Mesenchymal stem cell (in vitro differentiated cells and primary cell): ENCODE data around the gene PTPRN2.
A peak's percentile ranks its signal among the peaks of the same experiment; 100 is the strongest.

Source experiments
- DNase-seq: peaks from one replicate; pipeline ENCODE4 v3.0.0-alpha.2; 2013
- H2AFZ ChIP-seq: one replicate; pipeline ENCODE4 v1.6.1; 2013; ENCODE audit warnings: low read depth, mild to moderate bottlenecking, control low read depth, inconsistent platforms, low read length, moderate library complexity
- H2AK5ac ChIP-seq: 2 replicates; pipeline ENCODE4 v1.6.1; 2013; ENCODE audit warnings: low read length, moderate library complexity, mild to moderate bottlenecking, inconsistent platforms; ENCODE audit not compliant: severe bottlenecking
- H2BK120ac ChIP-seq: one replicate; pipeline ENCODE4 v1.6.1; 2013; ENCODE audit warnings: low read depth, mild to moderate bottlenecking, inconsistent platforms, low read length, moderate library complexity
- H2BK12ac ChIP-seq, 2 experiments: one replicate each; pipeline ENCODE4 v1.6.1; 2013; ENCODE audit warnings: inconsistent platforms in 2 of 2, low read length in 2 of 2, mild to moderate bottlenecking in 2 of 2, moderate library complexity in 2 of 2, control low read depth in 1 of 2
- H2BK15ac ChIP-seq: one replicate; pipeline ENCODE4 v1.6.1; 2013; ENCODE audit warnings: mild to moderate bottlenecking, low read depth, inconsistent platforms; ENCODE audit not compliant: poor library complexity, severe bottlenecking
- H2BK5ac ChIP-seq: 2 replicates; pipeline ENCODE4 v1.6.1; 2013; ENCODE audit warnings: low read depth, mild to moderate bottlenecking, low read length, control low read depth, inconsistent platforms; ENCODE audit not compliant: poor library complexity, severe bottlenecking
- H3K14ac ChIP-seq, 2 experiments: one replicate each; pipeline ENCODE4 v1.6.1; 2013; ENCODE audit warnings: inconsistent platforms in 2 of 2, low read length in 2 of 2, control low read depth in 1 of 2, mild to moderate bottlenecking in 1 of 2, moderate library complexity in 1 of 2
- H3K18ac ChIP-seq, 2 experiments: one replicate each; pipeline ENCODE4 v1.6.1; 2013; ENCODE audit warnings: inconsistent platforms in 2 of 2, low read length in 2 of 2, control low read depth in 1 of 2, low read depth in 1 of 2, mild to moderate bottlenecking in 1 of 2
- H3K23ac ChIP-seq, 2 experiments: one replicate each; pipeline ENCODE4 v1.6.1; 2013; ENCODE audit warnings: inconsistent platforms in 2 of 2, low read length in 2 of 2, mild to moderate bottlenecking in 2 of 2, moderate library complexity in 2 of 2, control low read depth in 1 of 2
- H3K27ac ChIP-seq: 2 replicates; pipeline ENCODE4 v1.5.1; 2013; ENCODE audit warnings: mild to moderate bottlenecking, moderate library complexity, low read length, control low read depth, inconsistent platforms; ENCODE audit not compliant: poor library complexity, severe bottlenecking
- H3K27me3 ChIP-seq, 2 experiments: 2 replicates each; pipeline versions ENCODE4 v1.6.1 to v1.7.0; 2013; ENCODE audit warnings: low read length in 2 of 2, mild to moderate bottlenecking in 2 of 2, moderate library complexity in 2 of 2, control low read depth in 1 of 2, inconsistent platforms in 1 of 2; ENCODE audit not compliant: control insufficient read depth in 1 of 2, insufficient read depth in 1 of 2
- H3K36me3 ChIP-seq, 2 experiments: 2 replicates each; pipeline versions ENCODE4 v1.6.1 to v1.7.0; 2013; ENCODE audit warnings: low read length in 2 of 2, control low read depth in 1 of 2, inconsistent platforms in 1 of 2, low read depth in 1 of 2, mild to moderate bottlenecking in 1 of 2; ENCODE audit not compliant: insufficient read depth in 2 of 2, control insufficient read depth in 1 of 2
- H3K4ac ChIP-seq, 2 experiments: one replicate each; pipeline ENCODE4 v1.6.1; 2013; ENCODE audit warnings: inconsistent platforms in 2 of 2, low read length in 2 of 2, mild to moderate bottlenecking in 2 of 2, moderate library complexity in 2 of 2, control low read depth in 1 of 2, low read depth in 1 of 2
- H3K4me1 ChIP-seq: 2 replicates; pipeline ENCODE4 v1.6.1; 2013; ENCODE audit warnings: low read depth, low read length, control low read depth; ENCODE audit not compliant: control insufficient read depth, insufficient read depth
- H3K4me2 ChIP-seq: 2 replicates; pipeline ENCODE4 v1.6.1; 2013; ENCODE audit warnings: low read length, mild to moderate bottlenecking, inconsistent platforms; ENCODE audit not compliant: poor library complexity, severe bottlenecking
- H3K4me3 ChIP-seq, 2 experiments: 2 replicates each; pipeline versions ENCODE4 v1.5.1 to v1.7.0; 2013; ENCODE audit warnings: low read length in 2 of 2, mild to moderate bottlenecking in 2 of 2, control low read depth in 1 of 2, low read depth in 1 of 2; ENCODE audit not compliant: insufficient read depth in 1 of 2
- H3K79me1 ChIP-seq: replicated peaks from 2 replicates; pipeline ENCODE4 v1.6.1; 2013; ENCODE audit warnings: mild to moderate bottlenecking, control low read depth, low read length, inconsistent platforms; ENCODE audit not compliant: poor library complexity, severe bottlenecking
- H3K9ac ChIP-seq: 2 replicates; pipeline ENCODE4 v1.7.0; 2013; ENCODE audit warnings: mild to moderate bottlenecking, low read length, moderate library complexity
- H3K9me3 ChIP-seq: 2 replicates; pipeline ENCODE4 v1.7.0; 2013; ENCODE audit warnings: mild to moderate bottlenecking, low read length; ENCODE audit not compliant: control insufficient read depth
- H4K8ac ChIP-seq: one replicate; pipeline ENCODE4 v1.6.1; 2013; ENCODE audit warnings: inconsistent platforms, mild to moderate bottlenecking, low read length, moderate library complexity
- H4K91ac ChIP-seq: one replicate; pipeline ENCODE4 v1.6.1; 2013; ENCODE audit warnings: mild to moderate bottlenecking, low read length, inconsistent platforms
- WGBS: methylation state at CpG from one replicate; pipeline ENCODE4 v1.1.7; 2013; ENCODE audit warnings: mixed read lengths; 5-methylcytosine and 5-hydroxymethylcytosine counted together

Gene PTPRN2

GRCh38 chr7:157854066-157854891 lies 733.3 kb downstream of the PTPRN2 start:
- Histone ChIP-seq H2BK15ac (no peak overlapping the region), H2BK12ac (no peak overlapping the region), H4K8ac (no peak overlapping the region), H2BK5ac (no peak overlapping the region), H3K18ac (no peak overlapping the region), H4K91ac (no peak overlapping the region), H3K27ac (no peak overlapping the region), H3K36me3 (no peaks in the 10 kb centered on the region), H3K14ac (no peak overlapping the region), H3K9me3 (no peaks in the 10 kb centered on the region), H2BK120ac (no peak overlapping the region), H3K4me1 (no peaks in the 10 kb centered on the region), H2AFZ (no peak overlapping the region), H3K79me1 (no peaks in the 10 kb centered on the region), H3K4me2 (no peak overlapping the region), H3K9ac (no peak overlapping the region), H2AK5ac (no peak overlapping the region), H3K23ac (no peak overlapping the region), H3K27me3 (no peaks in the 10 kb centered on the region), H3K4ac (no peak overlapping the region), H3K4me3 (no peak overlapping the region)
- no peak for DNase-seq
- 78% methylated on average over 28 of the region's 28 CpGs for WGBS

- no peak overlapping the region for H3K4me2 ChIP-seq
- H2BK5ac ChIP-seq, result no peak overlapping the region
- H3K4me1 ChIP-seq, result no peaks in the 10 kb centered on the region
- no peak overlapping the region for H3K23ac ChIP-seq
- H3K27me3 ChIP-seq, result no peaks in the 10 kb centered on the region
- WGBS, result 93% methylated on average over 13 of the region's 13 CpGs
- H2AK5ac ChIP-seq, result no peak overlapping the region
- H3K79me1 ChIP-seq, result no peaks in the 10 kb centered on the region
- no peak overlapping the region for H4K91ac ChIP-seq
- no peak overlapping the region for H2AFZ ChIP-seq
- H3K27ac ChIP-seq, result no peak overlapping the region
- no peak overlapping the region for H4K8ac ChIP-seq
- H3K4me3 ChIP-seq, result no peak overlapping the region
- no peak overlapping the region for H3K9ac ChIP-seq
- no peak overlapping the region for H2BK120ac ChIP-seq
- H3K14ac ChIP-seq, result no peak overlapping the region
- H3K9me3 ChIP-seq, result no peaks in the 10 kb centered on the region
- DNase-seq, result no peak
- no peak overlapping the region for H2BK12ac ChIP-seq
- no peak overlapping the region for H2BK15ac ChIP-seq
- no peaks in the 10 kb centered on the region for H3K36me3 ChIP-seq
- H3K4ac ChIP-seq, result no peak overlapping the region
- no peak overlapping the region for H3K18ac ChIP-seq
Observed at GRCh38 chr7:157853789-157854065, 733.9 kb downstream of the PTPRN2 start.

GRCh38 chr7:157853076-157853788 lies 734.4 kb downstream of the PTPRN2 start:
- H3K4me1 ChIP-seq, result no peaks in the 10 kb centered on the region
- no peak overlapping the region for H3K14ac ChIP-seq
- no peak overlapping the region for H3K9ac ChIP-seq
- no peak overlapping the region for H2AK5ac ChIP-seq
- H4K8ac ChIP-seq, result no peak overlapping the region
- no peak overlapping the region for H2BK5ac ChIP-seq
- H3K79me1 ChIP-seq, result no peaks in the 10 kb centered on the region
- no peaks in the 10 kb centered on the region for H3K9me3 ChIP-seq
- no peak overlapping the region for H2BK15ac ChIP-seq
- no peaks in the 10 kb centered on the region for H3K36me3 ChIP-seq
- no peaks in the 10 kb centered on the region for H3K27me3 ChIP-seq
- H4K91ac ChIP-seq, result no peak overlapping the region
- no peak overlapping the region for H2BK120ac ChIP-seq
- DNase-seq, result no peak
- H3K18ac ChIP-seq, result no peak overlapping the region
- H3K4me2 ChIP-seq, result no peak overlapping the region
- no peak overlapping the region for H2AFZ ChIP-seq
- 86% methylated on average over 26 of the region's 26 CpGs for WGBS
- no peak overlapping the region for H2BK12ac ChIP-seq
- no peak overlapping the region for H3K23ac ChIP-seq
- H3K4me3 ChIP-seq, result no peak overlapping the region
- no peak overlapping the region for H3K4ac ChIP-seq
- H3K27ac ChIP-seq, result no peak overlapping the region

GRCh38 chr7:157851501-157852067 lies 736.0 kb downstream of the PTPRN2 start:
- Histone ChIP-seq H2BK5ac (no peak overlapping the region), H3K18ac (no peak overlapping the region), H3K36me3 (no peaks in the 10 kb centered on the region), H3K4me3 (no peak overlapping the region), H3K23ac (no peak overlapping the region), H3K14ac (no peak overlapping the region), H3K4me2 (peak overlapping the region; percentile 33), H3K4ac (no peak overlapping the region), H2AFZ (no peak overlapping the region), H3K27ac (no peak overlapping the region), H3K9me3 (no peaks in the 10 kb centered on the region), H2AK5ac (no peak overlapping the region), H2BK15ac (no peak overlapping the region), H2BK12ac (no peak overlapping the region), H2BK120ac (no peak overlapping the region), H3K79me1 (no peaks in the 10 kb centered on the region), H3K9ac (no peak overlapping the region), H4K8ac (no peak overlapping the region), H3K27me3 (no peaks in the 10 kb centered on the region), H3K4me1 (no peaks in the 10 kb centered on the region), H4K91ac (no peak overlapping the region)
- DNase-seq, result no peak
- 36% methylated on average over 20 of the region's 20 CpGs for WGBS
